Measurements from ENCODE around the gene NOC2L.

The NOC2L gene

GRCh38 chr1:958823-959730 lies at the start of gene NOC2L:
TSS of gene NOC2L (minus strand) at chr1:959256. CDS start at chr1:959240, 16 bp downstream.
- Mint-ChIP-seq H3K4me3 (peak within 1 kb of the TSS; percentile 86 to 92 (median 91)), H3K9me3 (no peaks in the 10 kb centered on the region), H3K4me1 (peaks cover 14% of the 10 kb centered on the region), H3K36me3 (ENCODE audit: low read depth) (peaks cover 18% of the 10 kb centered on the region), H3K27ac (no peak within 1 kb of the TSS), H3K27me3 (ENCODE audit: low read depth) (no peaks in the 10 kb centered on the region)
- TF ChIP-seq, protein P1, sequence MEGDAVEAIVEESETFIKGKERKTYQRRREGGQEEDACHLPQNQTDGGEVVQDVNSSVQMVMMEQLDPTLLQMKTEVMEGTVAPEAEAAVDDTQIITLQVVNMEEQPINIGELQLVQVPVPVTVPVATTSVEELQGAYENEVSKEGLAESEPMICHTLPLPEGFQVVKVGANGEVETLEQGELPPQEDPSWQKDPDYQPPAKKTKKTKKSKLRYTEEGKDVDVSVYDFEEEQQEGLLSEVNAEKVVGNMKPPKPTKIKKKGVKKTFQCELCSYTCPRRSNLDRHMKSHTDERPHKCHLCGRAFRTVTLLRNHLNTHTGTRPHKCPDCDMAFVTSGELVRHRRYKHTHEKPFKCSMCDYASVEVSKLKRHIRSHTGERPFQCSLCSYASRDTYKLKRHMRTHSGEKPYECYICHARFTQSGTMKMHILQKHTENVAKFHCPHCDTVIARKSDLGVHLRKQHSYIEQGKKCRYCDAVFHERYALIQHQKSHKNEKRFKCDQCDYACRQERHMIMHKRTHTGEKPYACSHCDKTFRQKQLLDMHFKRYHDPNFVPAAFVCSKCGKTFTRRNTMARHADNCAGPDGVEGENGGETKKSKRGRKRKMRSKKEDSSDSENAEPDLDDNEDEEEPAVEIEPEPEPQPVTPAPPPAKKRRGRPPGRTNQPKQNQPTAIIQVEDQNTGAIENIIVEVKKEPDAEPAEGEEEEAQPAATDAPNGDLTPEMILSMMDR (IDR thresholded peaks at IDR 0.05; ENCODE audit: unreplicated experiment in 3 of 3) = no peak

GRCh38 chr1:1006305-1007159 lies 47.5 kb upstream of the NOC2L start:
- H3K4me1 Mint-ChIP-seq = peaks cover 21% of the 10 kb centered on the region
- H3K36me3 Mint-ChIP-seq (ENCODE audit: low read depth) = no peaks in the 10 kb centered on the region
- no peaks in the 10 kb centered on the region for H3K9me3 Mint-ChIP-seq
- peak overlapping the region in 2 of 3 experiments; percentile 10 to 17 for H3K4me3 Mint-ChIP-seq
- peaks cover 4% of the 10 kb centered on the region for H3K27me3 Mint-ChIP-seq (ENCODE audit: low read depth)
- no peak overlapping the region for H3K27ac Mint-ChIP-seq
- TF ChIP-seq, protein P1 (IDR thresholded peaks at IDR 0.05; ENCODE audit: unreplicated experiment in 3 of 3) = no peak

GRCh38 chr1:1005774-1006304 lies 46.8 kb upstream of the NOC2L start:
- H3K36me3 Mint-ChIP-seq (ENCODE audit: low read depth) = no peaks in the 10 kb centered on the region
- peaks cover 21% of the 10 kb centered on the region for H3K4me1 Mint-ChIP-seq
- H3K27me3 Mint-ChIP-seq (ENCODE audit: low read depth) = peaks cover 4% of the 10 kb centered on the region
- peak overlapping the region in 2 of 3 experiments; percentile 17 to 44 for H3K4me3 Mint-ChIP-seq
- no peaks in the 10 kb centered on the region for H3K9me3 Mint-ChIP-seq
- TF ChIP-seq, protein P1 (IDR thresholded peaks at IDR 0.05; ENCODE audit: unreplicated experiment in 3 of 3) = no peak
- H3K27ac Mint-ChIP-seq = peak overlapping the region in 1 of 3 experiments; percentile 21

DNA sequence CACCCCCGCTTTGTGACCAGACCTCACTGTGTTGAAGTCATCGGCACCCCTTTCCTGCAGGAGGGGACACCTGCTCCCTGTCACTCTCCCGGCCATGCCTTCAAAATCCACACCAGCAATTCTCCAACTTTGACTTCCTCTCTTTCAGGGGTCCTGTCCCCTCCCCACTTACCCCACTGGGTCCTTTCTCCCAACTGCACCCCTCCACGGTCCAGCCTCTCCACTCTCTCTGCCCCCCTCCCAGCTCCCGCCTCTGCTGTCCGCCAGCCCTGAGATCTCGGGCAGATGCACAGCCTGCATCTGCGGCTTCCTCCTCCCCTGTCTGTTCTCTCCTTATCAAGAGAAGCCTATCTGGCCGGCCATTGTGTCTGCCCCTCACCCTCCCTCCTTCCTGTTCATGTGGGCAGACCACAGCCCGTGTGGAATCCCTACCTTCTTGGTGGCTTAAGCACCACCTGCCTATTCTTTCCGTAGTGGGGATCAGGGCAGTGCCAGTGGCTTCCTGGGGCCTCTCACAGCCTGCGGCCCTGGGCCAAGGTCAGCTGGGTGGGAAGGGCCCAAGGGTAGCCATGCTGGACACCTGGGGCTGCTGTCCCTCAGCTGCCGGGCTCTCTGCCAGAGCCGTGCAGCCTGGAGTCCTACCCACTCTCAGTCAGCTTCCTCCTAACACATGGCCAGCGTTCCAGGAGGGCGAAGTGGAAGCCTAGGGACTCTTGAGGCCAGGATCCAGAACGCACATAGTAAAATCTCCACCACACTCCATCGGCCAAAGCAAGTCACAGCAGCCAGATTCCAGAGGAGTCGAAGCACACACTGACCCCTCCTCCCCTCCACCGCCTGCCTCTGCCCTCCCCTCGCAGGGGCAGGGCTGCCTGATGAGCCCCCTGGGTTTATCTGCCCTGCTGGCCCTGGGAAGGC lies 46.0 kb upstream of the NOC2L start:
- H3K9me3 Mint-ChIP-seq = no peaks in the 10 kb centered on the region

More for the DNA sequence above, 46.0 kb upstream of the NOC2L start:
- TF ChIP-seq, protein P1 (IDR thresholded peaks at IDR 0.05; ENCODE audit: unreplicated experiment in 3 of 3) = no peak
- Mint-ChIP-seq H3K27me3 (ENCODE audit: low read depth) (peaks cover 4% of the 10 kb centered on the region), H3K27ac (peak overlapping the region; percentile 21 to 90 (median 84)), H3K4me3 (peak overlapping the region; percentile 59 to 77 (median 63)), H3K36me3 (ENCODE audit: low read depth) (no peaks in the 10 kb centered on the region), H3K4me1 (peaks cover 21% of the 10 kb centered on the region)

Data from nephron (organoid).